Astrocyte (in vitro differentiated cells and primary cell): ENCODE measurements around the gene MELTF. TPM values are rescaled to one million over a fixed set of nuclear protein-coding genes. Genes with fewer than 3 reads are reported as not detected.
A peak's percentile ranks its signal among the peaks of the same experiment; 100 is the strongest.

Experiments
- DNase-seq: peaks from one replicate; pipeline ENCODE4 v3.0.0-alpha.2; 2010; ENCODE audit warnings: low read depth
- FAIRE-seq: peaks from 2 replicates; lab custom pipeline; 2011; peaks lifted over from hg19 to GRCh38; lab: Jason Lieb, UNC
- H2AFZ ChIP-seq: 2 replicates; pipeline ENCODE4 v1.6.0; 2012; ENCODE audit warnings: low read depth, low read length, inconsistent platforms
- H3K27ac ChIP-seq: 2 replicates; pipeline ENCODE4 v1.5.1; 2011; ENCODE audit warnings: low read depth, low read length, inconsistent platforms
- H3K27me3 ChIP-seq: 2 replicates; pipeline ENCODE4 v1.6.0; 2011; ENCODE audit warnings: low read length, inconsistent platforms; ENCODE audit not compliant: insufficient read depth
- H3K36me3 ChIP-seq: 2 replicates; pipeline ENCODE4 v1.5.1; 2011; ENCODE audit warnings: low read length, inconsistent platforms; ENCODE audit not compliant: insufficient read depth
- H3K4me1 ChIP-seq: 2 replicates; pipeline ENCODE4 v1.5.1; 2011; ENCODE audit warnings: low read length, inconsistent platforms; ENCODE audit not compliant: insufficient read depth
- H3K4me2 ChIP-seq: 2 replicates; pipeline ENCODE4 v1.6.0; 2012; ENCODE audit warnings: low read length, inconsistent platforms
- H3K4me3 ChIP-seq: 2 replicates; pipeline ENCODE4 v1.5.1; 2011; ENCODE audit warnings: low read depth, mild to moderate bottlenecking, low read length, inconsistent platforms; ENCODE audit not compliant: insufficient read depth
- H3K79me2 ChIP-seq: 2 replicates; pipeline ENCODE4 v1.6.0; 2012; ENCODE audit warnings: mild to moderate bottlenecking, low read length, inconsistent platforms; ENCODE audit not compliant: insufficient read depth
- H3K9ac ChIP-seq: 2 replicates; pipeline ENCODE4 v1.6.0; 2012; ENCODE audit warnings: mild to moderate bottlenecking, low read length, inconsistent platforms
- H3K9me3 ChIP-seq: 2 replicates; pipeline ENCODE4 v1.5.1; 2012; ENCODE audit warnings: low read depth, mild to moderate bottlenecking, low read length, inconsistent platforms; ENCODE audit not compliant: insufficient read depth
- H4K20me1 ChIP-seq: 2 replicates; pipeline ENCODE4 v1.6.0; 2012; ENCODE audit warnings: low read length, inconsistent platforms; ENCODE audit not compliant: insufficient read depth
- H3K27ac Mint-ChIP-seq: one replicate; pipeline ENCODE4 v1.8.0; 2021; ENCODE audit warnings: mild to moderate bottlenecking, mixed read lengths; ENCODE audit not compliant: unreplicated experiment
- H3K27me3 Mint-ChIP-seq: one replicate; pipeline ENCODE4 v1.8.0; 2021; ENCODE audit warnings: low read depth, mixed read lengths; ENCODE audit not compliant: unreplicated experiment
- H3K36me3 Mint-ChIP-seq: one replicate; pipeline ENCODE4 v1.8.0; 2021; ENCODE audit warnings: low read depth, mixed read lengths; ENCODE audit not compliant: unreplicated experiment
- H3K4me1 Mint-ChIP-seq: one replicate; pipeline ENCODE4 v1.8.0; 2021; ENCODE audit warnings: low read depth, mixed read lengths; ENCODE audit not compliant: unreplicated experiment
- H3K4me3 Mint-ChIP-seq: one replicate; pipeline ENCODE4 v1.8.0; 2021; ENCODE audit warnings: mild to moderate bottlenecking, moderate library complexity, mixed read lengths; ENCODE audit not compliant: unreplicated experiment
- H3K9me3 Mint-ChIP-seq: one replicate; pipeline ENCODE4 v1.8.0; 2021; ENCODE audit warnings: mild to moderate bottlenecking, mixed read lengths; ENCODE audit not compliant: unreplicated experiment
- CTCF ChIP-seq: IDR thresholded peaks from 2 replicates; pipeline ENCODE4 v1.5.1; 2011; ENCODE audit warnings: low read depth, mild to moderate bottlenecking, inconsistent platforms, low read length, moderate library complexity; ENCODE audit not compliant: insufficient read depth
- EZH2 ChIP-seq: IDR thresholded peaks from 2 replicates; pipeline ENCODE4 v1.6.1; 2012; ENCODE audit warnings: mild to moderate bottlenecking, low read length, inconsistent platforms; ENCODE audit not compliant: insufficient read depth
- total RNA-seq: library from RNA; stranded (reverse); gene quantifications from 2 replicates; pipeline ENCODE4 v1.2.1, GENCODE V29; 2021

MELTF gene
- total RNA-seq, 1 donor from 2014 or later, result 24.0 TPM

- Histone ChIP-seq H4K20me1 (no peaks in the 10 kb centered on the region), H3K79me2 (no peaks in the 10 kb centered on the region), H3K9ac (no peak overlapping the region), H3K4me1 (no peaks in the 10 kb centered on the region), H3K27ac (no peak overlapping the region), H3K9me3 (peaks cover 2% of the 10 kb centered on the region), H3K4me3 (no peak overlapping the region), H2AFZ (peak overlapping the region; percentile 16), H3K36me3 (no peaks in the 10 kb centered on the region), H3K27me3 (no peaks in the 10 kb centered on the region), H3K4me2 (no peak overlapping the region)
- no peak for FAIRE-seq
- Mint-ChIP-seq H3K4me3 (no peak overlapping the region), H3K9me3 (no peaks in the 10 kb centered on the region), H3K27me3 (peaks cover 8% of the 10 kb centered on the region), H3K27ac (no peak overlapping the region), H3K36me3 (peaks cover 3% of the 10 kb centered on the region), H3K4me1 (no peaks in the 10 kb centered on the region)
- TF ChIP-seq EZH2 (no peak), CTCF (no peak)
- no peak for DNase-seq
Observed at GRCh38 chr3:196994056-196994455, 35.6 kb downstream of the MELTF start.

GRCh38 chr3:196992461-196993065 is 37.1 kb downstream of the MELTF start:
- Histone ChIP-seq H3K4me2 (no peak overlapping the region), H3K27me3 (peaks cover 3% of the 10 kb centered on the region), H2AFZ (no peak overlapping the region), H3K9me3 (peaks cover 2% of the 10 kb centered on the region), H3K4me1 (no peaks in the 10 kb centered on the region), H3K36me3 (no peaks in the 10 kb centered on the region), H3K9ac (no peak overlapping the region), H3K79me2 (no peaks in the 10 kb centered on the region), H4K20me1 (no peaks in the 10 kb centered on the region), H3K27ac (no peak overlapping the region), H3K4me3 (no peak overlapping the region)
- Mint-ChIP-seq H3K9me3 (no peaks in the 10 kb centered on the region), H3K4me3 (no peak overlapping the region), H3K4me1 (no peaks in the 10 kb centered on the region), H3K36me3 (peaks cover 3% of the 10 kb centered on the region), H3K27me3 (peaks cover 21% of the 10 kb centered on the region), H3K27ac (no peak overlapping the region)
- FAIRE-seq, result no peak
- no peak for DNase-seq
- TF ChIP-seq EZH2 (no peak), CTCF (no peak)

- no peak for FAIRE-seq
- no peak for DNase-seq
- H4K20me1 ChIP-seq, result no peaks in the 10 kb centered on the region
- H2AFZ ChIP-seq, result no peak overlapping the region
- H3K36me3 Mint-ChIP-seq, result peaks cover 3% of the 10 kb centered on the region
- H3K4me1 Mint-ChIP-seq, result no peaks in the 10 kb centered on the region
- TF ChIP-seq EZH2 (no peak), CTCF (no peak)
- H3K27ac ChIP-seq, result no peak overlapping the region
- H3K79me2 ChIP-seq, result no peaks in the 10 kb centered on the region
- H3K9me3 Mint-ChIP-seq, result no peaks in the 10 kb centered on the region
- H3K4me1 ChIP-seq, result no peaks in the 10 kb centered on the region
- H3K9me3 ChIP-seq, result peaks cover 2% of the 10 kb centered on the region
- H3K4me2 ChIP-seq, result no peak overlapping the region
- H3K27me3 Mint-ChIP-seq, result peaks cover 23% of the 10 kb centered on the region
- H3K4me3 Mint-ChIP-seq, result no peak overlapping the region
- H3K36me3 ChIP-seq, result no peaks in the 10 kb centered on the region
- no peak overlapping the region for H3K4me3 ChIP-seq
- H3K27me3 ChIP-seq, result peaks cover 3% of the 10 kb centered on the region
- H3K27ac Mint-ChIP-seq, result no peak overlapping the region
- no peak overlapping the region for H3K9ac ChIP-seq
Observed at GRCh38 chr3:196991581-196992460, 37.8 kb downstream of the MELTF start.
